T-cell (primary cell): ENCODE measurements around the gene CCN6. TPM values are rescaled to one million over a fixed set of nuclear protein-coding genes. Genes with fewer than 3 reads are reported as not detected.
A peak's percentile ranks its signal among the peaks of the same experiment; 100 is the strongest.

Experiments used
- ATAC-seq, 4 experiments: fragments of 200-7000 bp in 3 of 4; fragments of 150-1000 bp in 1 of 4; cut with Tn5 transposase; replicated peaks in 1 of 4; 1 replicate in 3 of 4; 2 replicates in 1 of 4; pipeline ENCODE4 v1.10.0; 2021; ENCODE audit warnings: moderate library complexity in 3 of 4, mild to moderate bottlenecking in 2 of 4, moderate number of reproducible peaks in 1 of 4
- CTCF ChIA-PET, 2 donors: fragments of 300-600 bp; sonication (Branson Sonifier 250); formaldehyde crosslinking; loops; one replicate each; lab custom pipeline; 2022; ENCODE audit warnings: antibody characterized with exemption in 2 of 2; lab: Charles Lee
- POLR2A ChIA-PET, 2 donors: fragments of 300-600 bp; sonication (Branson Sonifier 250); formaldehyde crosslinking; loops; one replicate each; lab custom pipeline; 2022; ENCODE audit warnings: antibody characterized with exemption in 2 of 2; lab: Charles Lee
- DNase-seq, 35 experiments: peaks; one replicate each; pipeline versions ENCODE4 v3.0.0 to v3.0.0-alpha.2; 2013 to 2023
- H3K27ac ChIP-seq: one replicate; pipeline ENCODE4 v1.5.1; 2013; ENCODE audit warnings: low read length
- H3K27me3 ChIP-seq, 2 experiments: replicated peaks in 1 of 2; 1 replicate in 1 of 2; 2 replicates in 1 of 2; pipeline versions ENCODE4 v1.6.1 to v1.7.0; 2013; ENCODE audit warnings: low read length in 1 of 2, mixed read lengths in 1 of 2; ENCODE audit not compliant: control insufficient read depth in 2 of 2, insufficient read depth in 2 of 2; ENCODE audit errors: extremely low read depth in 1 of 2
- H3K36me3 ChIP-seq, 2 donors: 1 replicate in 1 of 2; 2 replicates in 1 of 2; pipeline versions ENCODE4 v1.6.1 to v1.7.0; 2013; ENCODE audit warnings: low read length in 1 of 2; ENCODE audit not compliant: control insufficient read depth in 2 of 2, insufficient read depth in 1 of 2; ENCODE audit errors: extremely low read depth in 1 of 2
- H3K4me1 ChIP-seq, 2 experiments: 1 replicate in 1 of 2; 2 replicates in 1 of 2; pipeline versions ENCODE4 v1.6.1 to v1.7.0; 2013; ENCODE audit warnings: low read length in 2 of 2, mixed read lengths in 1 of 2; ENCODE audit not compliant: insufficient read depth in 2 of 2, control insufficient read depth in 1 of 2; ENCODE audit errors: extremely low read depth in 1 of 2
- H3K4me3 ChIP-seq, 2 donors: 1 replicate in 1 of 2; 2 replicates in 1 of 2; pipeline versions ENCODE4 v1.5.1 to v1.7.0; 2013; ENCODE audit warnings: mild to moderate bottlenecking in 2 of 2, low read length in 1 of 2, moderate library complexity in 1 of 2; ENCODE audit not compliant: control insufficient read depth in 1 of 2; ENCODE audit errors: extremely low read depth in 1 of 2
- H3K9me3 ChIP-seq: 2 replicates; pipeline ENCODE4 v1.7.0; 2013
- H3K27ac Mint-ChIP-seq, 2 donors: one replicate each; pipeline ENCODE4 v1.8.0; 2020 to 2021; ENCODE audit warnings: mild to moderate bottlenecking in 2 of 2, mixed read lengths in 2 of 2
- H3K27me3 Mint-ChIP-seq, 2 donors: one replicate each; pipeline ENCODE4 v1.8.0; 2021 to 2022; ENCODE audit warnings: mixed read lengths in 2 of 2
- H3K36me3 Mint-ChIP-seq: one replicate; pipeline ENCODE4 v1.8.0; 2021; ENCODE audit warnings: mixed read lengths
- H3K4me1 Mint-ChIP-seq, 3 donors: one replicate each; pipeline ENCODE4 v1.8.0; 2020 to 2022; ENCODE audit warnings: mixed read lengths in 3 of 3, mild to moderate bottlenecking in 1 of 3
- H3K4me3 Mint-ChIP-seq, 3 donors: one replicate each; pipeline ENCODE4 v1.8.0; 2020 to 2022; ENCODE audit warnings: mild to moderate bottlenecking in 3 of 3, mixed read lengths in 3 of 3, moderate library complexity in 3 of 3
- H3K9me3 Mint-ChIP-seq, 3 donors: one replicate each; pipeline ENCODE4 v1.8.0; 2020 to 2022; ENCODE audit warnings: mixed read lengths in 3 of 3
- WGBS: methylation state at CpG from one replicate; pipeline ENCODE4 v1.1.5; 2013; ENCODE audit warnings: missing lambda C conversion rate; ENCODE audit not compliant: insufficient coverage; 5-methylcytosine and 5-hydroxymethylcytosine counted together
- total RNA-seq, 35 experiments: library from RNA in 6 of 35; stranded (reverse) in 6 of 35; fragments of 120-200 nt in 1 of 35; gene quantifications; one replicate each; pipeline versions ENCODE4 v1.2.1 to v1.2.4 and lab custom pipeline; 2013 to 2026

Gene CCN6
- total RNA-seq, 5 donors from 2014 or later (not counting 1 experiment from before 2014, with no cell fraction given): not detected

GRCh38 chr6:112017760-112018537 is 36.0 kb upstream of the CCN6 start:
- H3K4me3 Mint-ChIP-seq: peak overlapping the region; percentile 14 to 54 (median 40)
- Histone ChIP-seq H3K4me3 (no peak overlapping the region), H3K9me3 (no peaks in the 10 kb centered on the region), H3K36me3 (no peaks in the 10 kb centered on the region), H3K4me1 (peaks cover 0 to 11% of the 10 kb centered on the region in 2 experiments), H3K27me3 (no peaks in the 10 kb centered on the region), H3K27ac (no peak overlapping the region)
- H3K27ac Mint-ChIP-seq: peak overlapping the region in 1 of 2 donors; percentile 80
- no peaks in the 10 kb centered on the region for H3K27me3 Mint-ChIP-seq
- CTCF ChIA-PET: interaction anchor here (0.6 to 1.5 kb wide), 9 partner anchors 9 to 249 kb away, joined by 3 to 6 read pairs (median 4); partner anchors contain the start of gene FYN (in 1 of the 2)
- WGBS: 95% methylated on average over 4 of the region's 7 CpGs
- H3K4me1 Mint-ChIP-seq: peaks cover 41 to 59% (median 53%) of the 10 kb centered on the region in 3 donors
- H3K36me3 Mint-ChIP-seq: no peaks in the 10 kb centered on the region
- POLR2A ChIA-PET: interaction anchor here (0.5 to 1.4 kb wide), 3 partner anchors 9 to 326 kb away, joined by 3 to 9 read pairs (median 3); no protein-coding TSS in a partner anchor
- DNase-seq (no peak), ATAC-seq (no peak)
- no peaks in the 10 kb centered on the region for H3K9me3 Mint-ChIP-seq

- H3K4me3 Mint-ChIP-seq: no peak overlapping the region
- Histone ChIP-seq H3K27ac (no peak overlapping the region), H3K36me3 (no peaks in the 10 kb centered on the region), H3K4me3 (no peak overlapping the region), H3K9me3 (no peaks in the 10 kb centered on the region), H3K27me3 (no peaks in the 10 kb centered on the region), H3K4me1 (peaks cover 0 to 11% of the 10 kb centered on the region in 2 experiments)
- POLR2A ChIA-PET: interaction anchor here in 1 of 2 donors (0.6 kb wide), 1 partner anchor 327 kb away, joined by 3 read pairs; no protein-coding TSS in a partner anchor
- H3K27ac Mint-ChIP-seq: peak overlapping the region in 1 of 2 donors; percentile 80
- ATAC-seq (no peak), DNase-seq (no peak)
- CTCF ChIA-PET: interaction anchor here in 1 of 2 donors (0.9 kb wide), 1 partner anchor 10 kb away, joined by 3 read pairs; no protein-coding TSS in a partner anchor
- H3K27me3 Mint-ChIP-seq: no peaks in the 10 kb centered on the region
- H3K36me3 Mint-ChIP-seq: peaks cover 4% of the 10 kb centered on the region
- 90% methylated on average over 2 of the region's 12 CpGs for WGBS
- peaks cover 0 to 4% (median 0%) of the 10 kb centered on the region in 3 donors for H3K9me3 Mint-ChIP-seq
- H3K4me1 Mint-ChIP-seq: peaks cover 41 to 61% (median 54%) of the 10 kb centered on the region in 3 donors
Observed at GRCh38 chr6:112018619-112019416, 35.1 kb upstream of the CCN6 start.

GRCh38 chr6:112019589-112019988 is 34.3 kb upstream of the CCN6 start:
- H3K27ac Mint-ChIP-seq: peak overlapping the region in 1 of 2 donors; percentile 75
- no peak overlapping the region for H3K4me3 Mint-ChIP-seq
- H3K27me3 Mint-ChIP-seq: no peaks in the 10 kb centered on the region
- no peaks in the 10 kb centered on the region for H3K27me3 ChIP-seq
- peaks cover 10% of the 10 kb centered on the region for H3K36me3 Mint-ChIP-seq
- H3K4me1 ChIP-seq: peaks cover 0 to 11% of the 10 kb centered on the region in 2 experiments
- WGBS: no CpG with 5 or more reads among the region's 1 CpG
- no peaks in the 10 kb centered on the region for H3K9me3 ChIP-seq
- DNase-seq: no peak
- no peaks in the 10 kb centered on the region for H3K36me3 ChIP-seq
- ATAC-seq: no peak
- ChIA-PET CTCF (interaction anchor here (1.0 to 2.1 kb wide), 4 partner anchors 21 to 48 kb away, joined by 3 to 7 read pairs (median 5); no protein-coding TSS in a partner anchor), POLR2A (no interaction called here)
- no peak overlapping the region for H3K4me3 ChIP-seq
- H3K27ac ChIP-seq: no peak overlapping the region
- peaks cover 41 to 61% (median 59%) of the 10 kb centered on the region in 3 donors for H3K4me1 Mint-ChIP-seq
- H3K9me3 Mint-ChIP-seq: peaks cover 0 to 12% (median 6%) of the 10 kb centered on the region in 3 donors

GRCh38 chr6:112021691-112022310 is 32.1 kb upstream of the CCN6 start:
- Mint-ChIP-seq H3K36me3 (peaks cover 11% of the 10 kb centered on the region), H3K4me3 (no peak overlapping the region), H3K4me1 (peaks cover 31 to 54% (median 51%) of the 10 kb centered on the region in 3 donors), H3K27ac (peak overlapping the region; percentile 29 to 80), H3K27me3 (no peaks in the 10 kb centered on the region), H3K9me3 (peaks cover 0 to 13% (median 7%) of the 10 kb centered on the region in 3 donors)
- Histone ChIP-seq H3K4me3 (no peak overlapping the region), H3K27me3 (no peaks in the 10 kb centered on the region), H3K27ac (no peak overlapping the region), H3K4me1 (peaks cover 2 to 10% of the 10 kb centered on the region in 2 experiments), H3K9me3 (no peaks in the 10 kb centered on the region), H3K36me3 (no peaks in the 10 kb centered on the region)
- POLR2A ChIA-PET: no interaction called here
- DNase-seq: no peak
- 59% methylated on average over 5 of the region's 6 CpGs for WGBS
- ATAC-seq: peak in 1 of 4 experiments; percentile 46
- CTCF ChIA-PET: interaction anchor here (1.6 to 2.1 kb wide), 2 partner anchors 20 to 21 kb away, joined by 3 to 6 read pairs; no protein-coding TSS in a partner anchor

GRCh38 chr6:112022749-112023148 is 31.2 kb upstream of the CCN6 start:
- POLR2A ChIA-PET: no interaction called here
- CTCF ChIA-PET: interaction anchor here in 1 of 2 donors (1.6 kb wide), 1 partner anchor 19 kb away, joined by 3 read pairs; no protein-coding TSS in a partner anchor
- H3K4me1 ChIP-seq: peaks cover 12 to 14% of the 10 kb centered on the region in 2 experiments

More at GRCh38 chr6:112022749-112023148, 31.2 kb upstream of the CCN6 start:
- Mint-ChIP-seq H3K4me3 (no peak overlapping the region), H3K27me3 (no peaks in the 10 kb centered on the region), H3K9me3 (peaks cover 0 to 13% (median 7%) of the 10 kb centered on the region in 3 donors), H3K4me1 (peaks cover 31 to 54% (median 51%) of the 10 kb centered on the region in 3 donors), H3K36me3 (peaks cover 11% of the 10 kb centered on the region), H3K27ac (peak overlapping the region in 1 of 2 donors; percentile 80)
- no peaks in the 10 kb centered on the region for H3K9me3 ChIP-seq
- DNase-seq (no peak), ATAC-seq (no peak)
- H3K4me3 ChIP-seq: no peak overlapping the region
- no peaks in the 10 kb centered on the region for H3K27me3 ChIP-seq
- no peaks in the 10 kb centered on the region for H3K36me3 ChIP-seq
- H3K27ac ChIP-seq: no peak overlapping the region
